Left hindlimb (tissue), 1 donor: ENCODE data around the gene TDO2.
"Not testable (repeated sequence)": the region's sequence is repeated elsewhere in the genome, so short reads cannot be mapped to it uniquely, and the experiment has no call there.

ENCODE experiments used
- DNase-seq: peaks from one replicate; pipeline ENCODE4 v3.0.0-alpha.2; 2018

The TDO2 gene

GRCh38 chr4:155903453-155903852, at the start of gene TDO2:
Gene TDO2 (plus strand): TSS chr4:155903696. CDS start chr4:155903759, 63 bp downstream.
- no peak for DNase-seq

GRCh38 chr4:155854582-155855226, 48.8 kb upstream of the TDO2 start:
- DNase-seq: no peak

GRCh38 chr4:155855897-155856296, 47.6 kb upstream of the TDO2 start:
- DNase-seq: no peak

GRCh38 chr4:155866177-155866576, 37.3 kb upstream of the TDO2 start, which contains the start of gene ASIC5:
Gene ASIC5 (minus strand): TSS chr4:155866277. CDS start chr4:155866226, 51 bp downstream.
- DNase-seq: no peak

GRCh38 chr4:155875878-155876277, 27.6 kb upstream of the TDO2 start:
- no peak for DNase-seq

- DNase-seq: no peak
Observed at GRCh38 chr4:155877971-155878370, 25.5 kb upstream of the TDO2 start.

GRCh38 chr4:155878611-155879010, 24.9 kb upstream of the TDO2 start:
- no peak for DNase-seq

- DNase-seq: no peak
Observed at GRCh38 chr4:155879767-155880166, 23.7 kb upstream of the TDO2 start.

GRCh38 chr4:155881555-155881954, 21.9 kb upstream of the TDO2 start:
- DNase-seq: no peak

- no peak for DNase-seq
Observed at GRCh38 chr4:155883895-155884294, 19.6 kb upstream of the TDO2 start.

- no peak for DNase-seq
Observed at GRCh38 chr4:155885666-155886065, 17.8 kb upstream of the TDO2 start.

GRCh38 chr4:155887045-155887444, 16.5 kb upstream of the TDO2 start:
- DNase-seq: no peak

GRCh38 chr4:155887847-155888570, 15.5 kb upstream of the TDO2 start:
- DNase-seq: no peak

- DNase-seq: no peak
Observed at GRCh38 chr4:155889031-155889793, 14.3 kb upstream of the TDO2 start.

GRCh38 chr4:155889946-155890345, 13.6 kb upstream of the TDO2 start:
- no peak for DNase-seq

- DNase-seq: no peak
Observed at GRCh38 chr4:155891058-155891457, 12.4 kb upstream of the TDO2 start.

- DNase-seq: not testable (repeated sequence)
Observed at GRCh38 chr4:155898371-155898770, 5.1 kb upstream of the TDO2 start.

GRCh38 chr4:155899891-155900290, 3.6 kb upstream of the TDO2 start:
- DNase-seq: no peak

GRCh38 chr4:155900381-155900780, 3.1 kb upstream of the TDO2 start:
- no peak for DNase-seq

GRCh38 chr4:155901013-155901412, 2.5 kb upstream of the TDO2 start:
- no peak for DNase-seq

- no peak for DNase-seq
Observed at GRCh38 chr4:155904331-155904730, 835 bp downstream of the TDO2 start.

- peak; percentile 59 for DNase-seq
Observed at GRCh38 chr4:155906554-155907247, 3.2 kb downstream of the TDO2 start.

GRCh38 chr4:155907556-155907955, 4.1 kb downstream of the TDO2 start:
- no peak for DNase-seq
